Activated CD8-positive, alpha-beta memory T cell treated with anti-CD3 and anti-CD28 coated beads for 1 hour (primary cell): ENCODE data around the gene LCP1.
"Not testable (repeated sequence)": the region's sequence is repeated elsewhere in the genome, so short reads cannot be mapped to it uniquely, and the experiment has no call there.

Experiments used
- DNase-seq, 2 donors: peaks; one replicate each; pipeline ENCODE4 v3.0.0-alpha.2; 2020; ENCODE audit warnings: low read depth in 1 of 2; ENCODE audit errors: extremely low read depth in 1 of 2

Gene LCP1

DNA sequence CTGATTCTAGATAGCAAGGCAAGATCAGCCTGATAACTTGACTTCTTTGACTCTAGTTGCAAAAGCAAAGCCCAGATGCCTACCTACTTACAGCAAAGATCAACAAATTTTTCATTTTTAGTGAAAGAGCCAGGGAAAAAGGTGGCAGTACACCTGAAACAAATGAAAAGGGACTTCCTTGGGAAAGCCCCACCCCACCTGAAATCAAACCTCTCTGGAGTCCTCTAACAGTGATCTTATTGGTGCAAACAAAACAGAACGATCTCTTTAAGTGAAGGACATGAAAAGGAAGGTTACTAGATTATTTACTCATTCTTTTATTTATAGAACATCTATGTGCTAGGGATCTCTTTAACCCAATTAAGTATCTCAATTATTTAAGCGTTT lies 507 bp upstream of the LCP1 start:
- DNase-seq, result no peak

DNA sequence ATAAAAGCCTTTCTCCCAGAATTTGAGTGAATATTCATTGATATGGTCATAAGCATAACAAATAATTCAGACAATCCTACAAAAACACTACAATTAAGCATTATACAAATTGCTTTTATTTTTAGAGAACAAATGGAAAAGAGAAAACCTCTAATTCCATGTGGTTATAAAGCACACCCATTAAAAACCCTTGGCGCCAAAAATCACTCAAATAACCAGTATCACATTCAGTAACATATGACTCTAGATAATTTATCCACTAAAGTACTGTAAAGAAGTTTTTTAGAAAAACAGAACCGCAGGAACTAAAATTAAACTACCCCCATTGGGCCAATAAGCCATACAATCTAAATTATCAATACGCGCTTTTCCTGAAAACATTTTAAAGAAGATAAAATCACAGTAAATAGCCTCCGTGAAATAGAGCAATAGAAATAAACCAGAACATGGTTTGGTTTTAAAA lies 569 bp downstream of the LCP1 start:
- DNase-seq, result no peak

DNA sequence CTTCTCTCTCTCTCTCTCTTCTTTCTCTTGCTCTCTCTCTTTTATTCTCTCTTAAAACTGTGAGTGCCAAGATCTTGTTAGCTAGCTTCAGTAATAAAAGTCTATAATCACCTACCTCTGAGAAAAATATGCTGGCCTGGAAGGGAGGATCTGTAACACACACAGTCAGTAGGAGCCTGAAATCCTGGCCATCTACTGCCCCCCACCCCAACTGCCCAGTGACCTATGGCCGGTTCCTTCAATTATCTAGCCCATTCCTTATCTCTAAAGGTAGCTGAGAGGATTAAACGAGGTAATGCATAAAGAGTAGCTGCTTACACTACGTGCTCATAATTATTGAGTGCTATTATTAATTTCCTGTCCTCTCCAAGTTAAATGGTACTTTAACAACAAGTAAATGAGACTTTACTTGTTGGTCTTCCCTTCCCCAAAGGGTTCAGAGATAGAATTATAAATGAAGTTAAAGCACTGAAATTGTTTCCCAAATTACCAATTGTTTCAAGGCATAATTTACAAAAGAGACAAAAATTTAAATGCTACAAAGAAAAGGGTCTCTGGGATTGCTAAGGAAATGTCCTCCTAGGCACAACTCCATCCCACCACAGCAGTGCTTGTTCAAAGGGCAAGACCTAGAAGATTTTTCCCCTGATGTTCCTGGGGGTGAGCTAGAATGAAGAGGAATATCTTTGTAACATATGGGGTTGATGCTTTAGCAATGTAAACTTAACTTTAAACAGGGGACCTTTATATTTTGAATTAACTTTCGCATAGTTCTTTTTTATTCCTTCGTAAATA lies 1.8 kb downstream of the LCP1 start:
- DNase-seq, result no peak

DNA sequence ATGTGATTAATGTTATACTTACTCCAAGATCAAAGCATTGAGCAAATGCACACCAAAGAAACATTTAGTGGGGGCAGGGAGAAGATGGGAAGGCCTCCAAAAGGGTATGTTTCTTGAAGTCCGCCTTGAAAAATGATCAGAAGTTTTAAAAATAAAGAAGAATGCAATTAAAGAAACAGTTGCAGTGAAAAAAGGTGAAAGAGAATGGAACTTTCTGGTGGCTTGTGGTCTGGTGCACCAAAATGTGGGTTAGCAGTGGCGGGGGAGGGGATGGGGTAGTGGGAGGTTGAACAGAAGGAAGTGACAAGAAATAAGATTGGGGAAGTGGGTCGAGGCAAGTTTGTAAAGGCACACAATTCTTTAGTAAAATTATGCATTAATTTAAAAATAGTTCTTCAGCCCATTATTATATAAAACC lies 2.5 kb downstream of the LCP1 start:
- peak; percentile 53 to 69 for DNase-seq

DNA sequence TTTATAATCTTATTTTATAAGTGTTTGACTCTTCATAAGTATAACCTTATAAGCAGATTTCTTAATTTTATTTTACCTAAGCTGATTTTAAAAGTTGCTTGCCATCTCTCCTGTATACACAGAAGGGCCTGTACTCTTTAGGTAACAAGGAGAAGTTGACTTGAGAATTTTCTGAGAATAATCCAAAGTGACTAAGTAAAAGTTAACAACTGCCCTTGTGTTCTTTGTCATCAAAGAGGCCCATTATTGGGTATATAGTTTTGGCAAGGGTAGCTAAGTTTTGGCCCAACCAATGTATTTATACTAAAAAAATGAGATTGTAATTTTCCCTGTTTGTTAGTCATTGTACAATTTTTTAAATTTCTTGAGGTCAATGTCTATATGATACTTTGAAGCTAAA lies 3.2 kb downstream of the LCP1 start:
- no peak for DNase-seq

DNA sequence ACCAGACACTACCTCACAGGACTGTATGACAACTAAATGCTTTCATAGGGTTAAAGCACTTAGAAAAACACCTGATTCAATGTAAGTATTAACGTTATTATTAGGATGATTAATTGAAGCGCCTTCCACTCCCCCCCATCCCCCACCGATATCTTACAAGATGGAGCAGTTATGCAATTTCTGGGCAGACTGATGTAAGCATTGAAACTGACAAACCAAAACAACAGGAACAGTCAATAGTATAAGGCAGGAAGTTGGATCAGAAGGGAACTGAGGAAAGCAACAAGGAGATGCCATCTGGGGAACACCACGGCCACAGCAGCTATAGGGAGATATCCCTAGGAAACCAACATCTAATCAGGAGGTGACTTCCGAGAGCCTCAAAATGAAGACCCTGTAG lies 3.8 kb downstream of the LCP1 start:
- no peak for DNase-seq

DNA sequence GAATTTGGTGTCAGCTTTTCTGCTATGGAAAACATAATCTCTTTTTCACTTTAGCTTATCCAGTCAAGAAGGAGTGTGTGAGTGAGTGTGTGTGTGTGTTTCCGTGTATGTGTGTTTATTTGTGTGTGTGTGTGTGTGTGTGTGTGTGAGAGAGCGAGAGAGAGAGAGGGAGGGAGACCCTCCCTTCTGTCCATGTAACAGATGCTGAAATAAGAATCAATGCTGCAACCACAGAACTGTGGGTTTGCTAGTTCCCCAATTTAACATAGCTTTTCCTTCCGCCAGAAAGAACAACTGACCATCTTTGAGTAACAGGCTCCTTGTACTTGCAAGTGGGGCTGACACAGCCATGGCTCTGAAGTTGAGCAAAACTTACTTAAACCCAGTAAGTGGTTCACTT lies 5.2 kb downstream of the LCP1 start:
- no peak for DNase-seq

DNA sequence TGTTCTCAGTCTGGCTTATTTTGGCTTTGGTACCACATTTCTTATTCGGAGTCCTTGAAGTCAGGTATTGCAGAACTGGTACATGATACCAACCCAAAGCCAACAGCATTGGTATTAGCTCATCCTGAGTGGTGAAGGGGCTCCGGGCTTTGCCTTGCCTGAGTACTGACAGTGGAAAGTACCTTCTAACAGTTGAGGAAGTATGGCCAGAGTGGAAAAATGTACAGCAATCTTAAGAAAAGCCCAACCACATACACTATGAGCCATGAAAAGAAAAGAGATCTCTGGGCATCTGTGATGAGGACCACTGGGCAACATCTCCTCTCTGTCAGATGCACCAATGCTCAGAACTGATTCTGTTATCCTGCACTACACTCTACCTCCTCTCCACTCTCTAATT lies 8.3 kb downstream of the LCP1 start:
- DNase-seq, result no peak

DNA sequence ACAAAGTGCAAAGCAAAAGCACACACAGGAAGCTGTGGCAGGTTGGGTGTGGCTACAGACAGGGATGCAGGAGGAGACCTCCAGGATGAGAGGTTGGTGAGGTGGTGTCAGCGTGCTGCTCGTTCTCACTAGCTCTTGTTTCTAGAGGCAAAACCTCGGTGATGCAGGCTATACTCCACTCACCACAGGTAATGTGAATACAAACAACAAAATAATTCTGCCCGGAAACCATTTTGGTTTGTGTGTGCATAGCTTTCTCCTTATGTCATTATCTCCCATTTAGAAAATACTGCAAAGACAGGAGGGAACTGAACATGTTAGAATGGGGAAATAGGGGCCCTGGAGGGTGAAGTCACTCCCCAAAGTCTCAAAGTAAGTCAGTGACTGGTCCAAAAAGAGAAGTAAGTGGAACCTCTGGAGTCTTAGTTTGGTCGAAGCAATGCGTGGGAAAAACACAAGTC lies 9.4 kb downstream of the LCP1 start:
- no peak for DNase-seq

DNA sequence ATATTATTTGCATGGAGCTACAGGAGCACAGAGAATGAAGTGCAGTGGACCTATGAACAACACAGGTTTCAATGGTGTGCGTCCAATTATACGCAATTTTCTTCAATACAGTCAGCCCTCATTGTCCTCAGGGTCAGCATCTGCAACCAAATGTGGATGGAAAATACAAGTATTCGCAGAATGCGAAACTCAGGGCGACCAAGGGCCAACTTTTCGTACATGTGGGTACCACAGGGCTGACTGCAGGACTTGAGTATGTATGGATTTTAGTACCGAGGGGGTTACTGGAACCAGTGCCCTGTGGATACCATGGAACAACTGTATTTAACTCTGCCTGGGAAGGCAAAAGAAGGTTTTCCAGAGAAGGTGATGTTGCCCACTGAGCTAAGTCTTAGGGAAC lies 10.2 kb downstream of the LCP1 start:
- DNase-seq, result no peak

DNA sequence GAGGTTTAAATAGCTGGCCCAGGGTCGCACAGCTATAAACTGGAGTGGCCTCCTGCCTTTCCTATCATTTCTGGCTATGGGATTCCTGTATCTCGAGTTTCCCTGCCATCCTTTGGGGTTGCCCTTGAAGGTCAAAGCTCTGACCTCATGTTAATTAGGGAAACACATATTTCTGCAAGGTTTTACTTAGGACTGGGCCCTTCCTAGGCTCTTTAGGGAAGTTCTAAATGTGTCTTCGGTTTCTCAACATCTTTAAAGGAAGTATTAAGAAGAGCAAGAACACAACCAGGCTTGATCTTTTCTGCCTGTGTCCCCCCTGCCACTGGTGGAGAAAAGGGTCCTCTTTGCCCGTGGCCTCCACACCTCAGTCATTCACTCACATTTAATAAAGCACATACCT lies 10.8 kb downstream of the LCP1 start:
- no peak for DNase-seq

DNA sequence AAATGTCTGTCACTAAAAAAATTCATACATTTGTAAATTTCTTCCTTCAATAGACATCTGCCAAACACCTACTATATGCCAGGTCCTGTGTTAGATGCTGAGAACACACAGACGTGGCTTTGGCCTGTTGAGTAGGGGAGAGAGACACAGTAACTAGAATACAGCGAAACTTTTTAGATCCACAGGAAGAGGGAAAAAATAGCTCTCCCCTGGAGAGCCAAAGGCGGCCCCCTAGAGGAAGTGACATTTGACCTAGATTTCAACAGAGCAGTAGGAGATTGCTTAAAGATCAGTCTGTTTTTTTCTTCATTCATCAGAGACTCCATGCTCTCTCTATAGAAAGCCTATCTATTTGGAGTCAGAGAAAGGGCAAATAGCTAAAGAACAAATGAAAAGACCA lies 11.3 kb downstream of the LCP1 start:
- no peak for DNase-seq

DNA sequence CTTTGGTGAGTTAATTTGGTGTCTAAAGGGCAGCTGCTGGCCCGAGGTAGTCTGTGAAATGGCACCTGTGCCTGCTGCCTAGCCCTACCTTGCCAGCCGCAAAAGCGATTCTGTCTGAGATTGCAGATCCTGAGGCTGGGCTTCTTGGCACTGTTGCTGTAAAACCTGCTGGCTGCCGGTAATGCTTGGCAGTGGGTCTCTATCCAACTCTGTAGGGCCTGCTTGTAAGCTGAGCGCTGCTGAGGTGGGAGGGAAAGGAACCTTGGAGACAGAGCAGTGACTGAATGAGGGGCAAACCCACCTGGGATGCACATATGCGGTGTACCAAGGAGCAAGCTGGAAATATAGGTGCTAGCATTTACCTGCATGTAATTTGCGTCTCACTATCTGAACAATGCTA lies 11.7 kb downstream of the LCP1 start:
- no peak for DNase-seq

DNA sequence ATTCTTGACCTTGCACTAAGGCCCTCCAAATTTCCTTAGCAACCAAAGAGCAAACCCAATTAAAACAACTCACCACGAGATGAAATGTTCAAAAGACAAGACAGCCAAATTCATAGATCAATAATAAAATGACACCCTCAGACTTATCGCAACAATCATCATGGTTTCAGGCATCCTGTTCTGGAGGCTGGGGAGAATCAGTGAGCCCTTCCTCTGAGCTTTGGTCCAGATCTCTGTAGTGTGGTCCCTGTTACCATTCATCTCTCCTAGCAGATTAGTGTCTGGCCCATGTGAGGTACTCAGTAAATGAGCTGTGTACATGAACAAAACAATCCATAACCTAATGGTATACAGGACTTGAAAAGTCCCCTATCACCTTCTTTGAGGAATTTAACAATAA lies 12.2 kb downstream of the LCP1 start:
- DNase-seq, result no peak

DNA sequence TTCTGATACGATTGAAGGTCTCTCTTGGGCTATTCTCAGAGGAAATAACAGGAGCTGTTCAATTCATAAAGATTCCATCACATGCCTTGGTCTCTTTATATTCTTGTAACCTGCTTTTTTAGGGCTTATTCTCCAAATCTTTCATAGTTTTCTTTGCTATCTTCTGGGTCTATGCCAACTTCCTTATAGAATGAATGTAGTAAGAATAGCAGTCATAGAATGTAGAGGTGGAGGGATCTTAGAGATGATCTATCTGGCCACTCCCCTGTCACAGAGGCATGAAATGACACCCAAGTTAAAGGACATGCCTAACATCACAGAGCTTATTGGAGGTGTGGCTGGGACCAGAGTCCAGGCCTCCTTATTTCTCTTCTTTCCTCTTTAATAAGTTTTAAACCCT lies 13.2 kb downstream of the LCP1 start:
- DNase-seq, result no peak

DNA sequence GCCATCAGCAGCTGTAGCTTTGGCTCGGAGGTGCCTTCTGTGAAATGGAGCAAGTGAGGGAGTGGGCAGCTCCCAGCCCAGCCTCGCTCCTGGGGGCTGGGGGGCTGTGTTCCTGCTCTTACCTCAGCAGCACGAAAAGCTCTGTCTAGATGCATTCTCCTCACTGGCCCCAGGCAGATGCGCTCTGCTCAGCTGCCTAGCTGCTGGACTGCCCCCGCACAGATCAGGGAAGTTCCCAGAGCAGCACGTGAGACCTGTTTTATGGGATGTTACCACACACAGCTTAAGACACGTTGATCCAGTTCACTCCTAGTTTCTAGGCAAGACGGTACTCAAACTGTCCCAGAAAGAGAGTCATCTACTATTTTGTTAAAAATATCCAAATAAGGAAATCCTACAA lies 13.6 kb downstream of the LCP1 start:
- DNase-seq, result no peak

DNA sequence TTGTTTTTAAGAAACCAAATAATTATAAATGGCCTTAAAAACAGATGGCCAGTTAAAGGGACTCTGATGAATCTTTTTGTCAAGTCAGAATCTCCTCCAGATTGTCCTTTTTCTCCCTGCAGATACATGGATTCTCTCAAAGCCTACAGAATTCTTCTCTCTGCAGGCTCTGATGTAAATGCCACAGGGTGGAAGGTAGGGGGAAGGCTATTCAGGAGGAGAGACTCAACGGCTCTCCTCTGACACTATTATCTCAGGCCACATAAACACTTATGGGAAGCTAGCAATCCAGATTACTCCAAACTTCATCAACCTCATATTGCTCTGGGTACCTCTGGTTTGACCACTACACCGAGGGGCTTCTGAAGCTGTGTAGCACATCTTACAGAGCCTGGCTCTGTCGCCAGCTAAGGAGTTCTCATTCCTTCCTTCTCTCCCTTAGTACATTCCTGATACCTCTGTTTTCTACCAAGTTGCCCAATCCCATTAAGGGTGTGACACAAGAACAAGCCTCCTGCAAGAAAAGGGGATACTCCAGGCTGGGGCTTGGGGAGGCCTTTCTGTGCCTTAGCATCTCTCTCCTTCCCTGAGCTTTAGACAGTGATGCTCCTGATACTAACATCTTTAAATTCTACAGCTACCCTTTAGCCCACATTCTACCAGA lies 14.9 kb downstream of the LCP1 start:
- DNase-seq, result no peak

DNA sequence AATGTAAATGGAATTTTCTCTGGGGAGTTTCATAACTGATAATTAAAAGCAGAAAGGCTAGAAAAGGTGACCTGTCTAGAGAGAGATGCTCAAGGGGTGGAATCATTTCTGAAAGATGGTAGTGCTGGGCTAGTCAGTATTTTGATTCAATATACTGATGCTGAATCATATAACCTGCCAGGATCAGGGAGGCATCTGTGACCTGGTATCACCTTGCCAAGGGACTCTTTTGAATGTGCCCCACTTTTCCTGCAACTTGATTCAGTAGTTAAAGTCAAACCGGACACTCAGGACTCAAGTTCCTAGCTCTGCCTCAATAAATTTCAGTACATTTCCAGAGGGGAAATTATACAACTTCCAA lies 15.8 kb downstream of the LCP1 start:
- DNase-seq, result no peak

DNA sequence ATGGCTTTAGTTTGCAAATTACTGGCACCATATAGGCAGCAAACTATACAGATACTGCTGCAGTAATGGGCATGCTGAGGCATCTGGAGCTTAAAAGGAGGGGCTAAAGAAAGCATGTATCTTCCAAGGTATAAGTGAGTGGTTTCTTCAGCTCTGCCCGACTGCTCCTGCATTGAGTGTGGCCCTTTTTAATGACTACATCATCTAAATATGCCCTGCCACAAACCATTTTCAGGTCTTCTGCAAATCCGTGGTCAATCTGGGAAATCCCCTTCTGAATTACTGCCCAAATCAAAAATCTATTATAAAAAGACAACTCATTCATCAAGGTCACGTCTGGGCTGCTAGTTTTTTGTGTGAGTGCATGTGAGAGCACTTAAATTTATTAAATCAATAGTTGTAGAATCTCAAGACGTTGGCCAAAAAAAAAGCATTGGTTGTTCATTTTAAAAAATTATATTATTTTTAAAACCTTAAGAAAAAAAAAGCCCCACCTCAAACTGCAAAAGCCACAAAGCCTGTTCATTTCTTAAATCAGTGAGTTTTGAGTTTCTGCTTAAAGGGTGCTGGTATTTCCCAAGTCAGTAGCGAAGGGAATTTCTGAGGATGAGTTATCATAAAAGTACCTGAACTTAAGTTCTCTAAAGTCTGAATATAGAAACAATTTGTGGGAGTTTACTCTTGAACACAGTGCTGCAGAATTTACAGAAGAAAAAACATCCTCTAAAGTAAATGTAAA lies 16.3 kb downstream of the LCP1 start:
- DNase-seq, result no peak

DNA sequence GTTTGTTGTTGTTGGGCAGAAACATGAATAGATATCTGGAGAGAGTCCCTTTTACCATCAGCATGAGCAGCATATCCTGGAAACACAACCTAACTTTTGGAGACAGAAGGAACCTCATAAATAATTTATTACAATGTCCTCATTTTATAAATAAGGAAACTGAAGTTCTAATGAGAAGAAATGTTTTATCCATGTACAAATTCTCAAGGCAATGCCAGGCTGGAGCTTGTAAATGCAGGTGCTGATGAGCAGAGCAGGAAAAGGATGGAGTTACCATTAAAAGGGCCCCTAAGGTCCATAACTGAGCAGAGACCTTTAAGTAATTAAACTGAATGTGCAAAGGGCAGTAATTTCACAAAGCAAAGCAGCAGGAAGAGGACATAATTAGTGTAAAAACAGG lies 17.3 kb downstream of the LCP1 start:
- no peak for DNase-seq

DNA sequence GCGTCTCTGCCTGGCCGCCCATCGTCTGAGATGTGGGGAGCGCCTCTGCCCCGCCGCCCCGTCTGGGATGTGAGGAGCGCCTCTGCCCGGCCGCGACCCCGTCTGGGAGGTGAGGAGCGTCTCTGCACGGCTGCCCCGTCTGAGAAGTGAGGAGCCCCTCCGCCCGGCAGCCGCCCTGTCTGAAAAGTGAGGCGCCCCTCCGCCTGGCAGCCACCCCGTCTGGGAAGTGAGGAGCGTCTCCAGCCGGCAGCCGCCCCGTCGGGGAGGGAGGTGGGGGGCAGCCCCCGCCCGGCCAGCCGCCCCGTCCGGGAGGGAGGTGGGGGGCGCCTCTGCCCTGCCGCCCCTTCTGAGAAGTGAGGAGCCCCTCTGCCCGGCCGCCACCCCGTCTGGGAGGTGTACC lies 19.2 kb downstream of the LCP1 start:
- not testable (repeated sequence) for DNase-seq

DNA sequence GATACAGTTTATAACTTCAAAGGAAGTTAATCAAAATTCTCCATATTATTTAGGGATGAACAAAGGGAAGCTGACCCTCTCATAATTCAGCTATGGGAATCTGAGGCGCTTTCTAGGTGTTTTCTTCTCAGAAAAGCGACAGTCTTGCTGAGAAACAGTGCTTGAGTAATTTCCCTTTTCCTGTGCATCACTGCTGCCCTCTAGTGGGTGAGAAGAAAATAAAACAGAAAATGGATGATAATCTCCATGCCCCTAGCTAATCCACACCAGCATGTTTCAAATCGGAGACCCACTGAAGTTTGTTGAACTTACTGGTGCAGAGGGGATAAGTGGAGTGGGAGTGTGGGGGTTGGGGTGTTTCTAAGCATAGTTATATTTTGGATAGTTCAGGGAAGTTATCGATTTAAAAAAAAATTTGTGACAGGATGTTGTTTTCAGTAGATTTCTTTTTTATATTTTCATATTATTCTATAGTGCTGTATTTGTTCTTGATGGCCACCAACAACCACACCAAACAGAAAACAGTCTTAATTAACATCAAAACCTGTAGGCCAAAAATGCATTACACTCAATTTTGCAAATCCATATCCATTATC lies 21.4 kb downstream of the LCP1 start:
- DNase-seq, result no peak
